Erythroblast (primary cell): ENCODE results near the gene PPP1R3A.

ENCODE experiments used
- GATA1 ChIP-seq: IDR thresholded peaks from 2 replicates; pipeline ENCODE4 v1.6.1; 2011; ENCODE audit warnings: low read depth, mild to moderate bottlenecking, control low read depth, low read length, moderate library complexity
- POLR2A ChIP-seq: IDR thresholded peaks from 2 replicates; pipeline ENCODE4 v1.6.1; 2011; ENCODE audit warnings: mild to moderate bottlenecking, low read length

DNA sequence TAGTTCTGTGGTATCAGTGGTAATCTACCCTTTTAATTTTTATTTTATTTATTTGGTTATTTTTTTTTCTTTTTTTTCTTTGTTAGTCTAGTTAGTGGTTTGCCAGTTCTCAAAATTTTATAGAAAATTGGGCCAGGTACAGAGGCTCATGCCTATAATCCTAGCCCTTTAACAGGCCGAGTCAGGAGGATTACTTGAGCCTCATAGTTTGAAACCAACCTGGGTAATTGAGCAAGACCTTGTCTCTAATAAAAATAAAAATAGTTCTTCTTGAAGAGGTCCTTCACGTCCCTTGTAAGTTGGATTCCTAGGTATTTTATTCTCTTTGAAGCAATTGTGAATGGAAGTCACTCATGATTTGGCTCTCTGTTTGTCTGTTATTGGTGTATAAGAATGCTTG, 51.5 kb downstream of the PPP1R3A start:
- TF ChIP-seq POLR2A (no peak), GATA1 (no peak)
